Fibroblast of lung (primary cell): Measurements from ENCODE around the gene PIGP. TPM values are rescaled to one million over a fixed set of nuclear protein-coding genes. Genes with fewer than 3 reads are reported as not detected.
A peak's percentile ranks its signal among the peaks of the same experiment; 100 is the strongest.

ENCODE experiments used
- DNase-seq, 2 donors: peaks; one replicate each; pipeline versions ENCODE4 v3.0.0 to v3.0.0-alpha.2; 2010; ENCODE audit warnings: low read depth in 2 of 2
- H2AFZ ChIP-seq: 2 replicates; pipeline ENCODE4 v1.5.1; 2012; ENCODE audit warnings: low read length, control low read depth, inconsistent platforms
- H3K27ac ChIP-seq: 2 replicates; pipeline ENCODE4 v1.5.1; 2011; ENCODE audit warnings: low read length, control low read depth; ENCODE audit not compliant: insufficient read depth
- H3K27me3 ChIP-seq: 2 replicates; pipeline ENCODE4 v1.5.1; 2011; ENCODE audit warnings: mild to moderate bottlenecking, low read length; ENCODE audit not compliant: control insufficient read depth, insufficient read depth
- H3K36me3 ChIP-seq: 2 replicates; pipeline ENCODE4 v1.5.1; 2011; ENCODE audit warnings: low read length; ENCODE audit not compliant: control insufficient read depth, insufficient read depth
- H3K4me1 ChIP-seq: 2 replicates; pipeline ENCODE4 v1.5.1; 2011; ENCODE audit warnings: low read length; ENCODE audit not compliant: control insufficient read depth, insufficient read depth; ENCODE audit errors: extremely low read depth
- H3K4me2 ChIP-seq: 2 replicates; pipeline ENCODE4 v1.5.1; 2011; ENCODE audit warnings: low read length, control low read depth; ENCODE audit not compliant: insufficient read depth; ENCODE audit errors: extremely low read depth
- H3K4me3 ChIP-seq, 4 experiments: fragments of 200-600 bp in 1 of 4; sonication (generic) in 1 of 4; replicated peaks in 1 of 4; 2 replicates each; pipeline ENCODE4 v1.5.1; 2011 to 2016; ENCODE audit warnings: low read length in 4 of 4, low read depth in 3 of 4, mild to moderate bottlenecking in 3 of 4, control low read depth in 2 of 4, inconsistent platforms in 1 of 4, mixed read lengths in 1 of 4; ENCODE audit not compliant: insufficient read depth in 1 of 4; ENCODE audit errors: control extremely low read depth in 1 of 4
- H3K79me2 ChIP-seq: 2 replicates; pipeline ENCODE4 v1.5.1; 2012; ENCODE audit warnings: mild to moderate bottlenecking, low read length, inconsistent platforms; ENCODE audit not compliant: control insufficient read depth, insufficient read depth
- H3K9ac ChIP-seq: 2 replicates; pipeline ENCODE4 v1.5.1; 2011; ENCODE audit warnings: mild to moderate bottlenecking, low read length, control low read depth; ENCODE audit not compliant: insufficient read depth
- H3K9me3 ChIP-seq: 2 replicates; pipeline ENCODE4 v1.5.1; 2012; ENCODE audit warnings: low read depth, low read length; ENCODE audit not compliant: control insufficient read depth, insufficient read depth
- H4K20me1 ChIP-seq: 2 replicates; pipeline ENCODE4 v1.5.1; 2011; ENCODE audit warnings: low read length; ENCODE audit not compliant: control insufficient read depth, insufficient read depth; ENCODE audit errors: extremely low read depth
- EZH2 ChIP-seq: IDR thresholded peaks from 2 replicates; pipeline ENCODE4 v1.5.1; 2012; ENCODE audit warnings: low read length, control low read depth, mild to moderate bottlenecking; ENCODE audit errors: missing control alignments
- polyA plus RNA-seq, 2 donors: library from polyadenylated mRNA; depleted of rRNA in 1 of 2; stranded (reverse) in 1 of 2; unstranded in 1 of 2; fragments of >200 nt; gene quantifications; 2 replicates each; pipeline ENCODE4 v1.2.1, GENCODE V29; 2011 to 2012; ENCODE audit warnings: missing spikeins in 1 of 2
- total RNA-seq: library from RNA; depleted of rRNA; stranded (reverse); fragments of >200 nt; gene quantifications from 2 replicates; pipeline ENCODE4 v1.2.1, GENCODE V29; 2014
- TF ChIP-seq, protein P1 (sequence below), 2 donors: IDR thresholded peaks in 1 of 2; conservative IDR thresholded peaks in 1 of 2; 1 replicate in 1 of 2; 2 replicates in 1 of 2; pipeline ENCODE4 v1.5.1; 2011 to 2012; ENCODE audit warnings: low read length in 2 of 2, control low read depth in 1 of 2, inconsistent platforms in 1 of 2, low read depth in 1 of 2, mild to moderate bottlenecking in 1 of 2

PIGP gene
- total and polyA plus RNA-seq, 2 donors (not counting 1 experiment from before 2014, with no cell fraction given): 8.6 to 25.9 TPM

DNA sequence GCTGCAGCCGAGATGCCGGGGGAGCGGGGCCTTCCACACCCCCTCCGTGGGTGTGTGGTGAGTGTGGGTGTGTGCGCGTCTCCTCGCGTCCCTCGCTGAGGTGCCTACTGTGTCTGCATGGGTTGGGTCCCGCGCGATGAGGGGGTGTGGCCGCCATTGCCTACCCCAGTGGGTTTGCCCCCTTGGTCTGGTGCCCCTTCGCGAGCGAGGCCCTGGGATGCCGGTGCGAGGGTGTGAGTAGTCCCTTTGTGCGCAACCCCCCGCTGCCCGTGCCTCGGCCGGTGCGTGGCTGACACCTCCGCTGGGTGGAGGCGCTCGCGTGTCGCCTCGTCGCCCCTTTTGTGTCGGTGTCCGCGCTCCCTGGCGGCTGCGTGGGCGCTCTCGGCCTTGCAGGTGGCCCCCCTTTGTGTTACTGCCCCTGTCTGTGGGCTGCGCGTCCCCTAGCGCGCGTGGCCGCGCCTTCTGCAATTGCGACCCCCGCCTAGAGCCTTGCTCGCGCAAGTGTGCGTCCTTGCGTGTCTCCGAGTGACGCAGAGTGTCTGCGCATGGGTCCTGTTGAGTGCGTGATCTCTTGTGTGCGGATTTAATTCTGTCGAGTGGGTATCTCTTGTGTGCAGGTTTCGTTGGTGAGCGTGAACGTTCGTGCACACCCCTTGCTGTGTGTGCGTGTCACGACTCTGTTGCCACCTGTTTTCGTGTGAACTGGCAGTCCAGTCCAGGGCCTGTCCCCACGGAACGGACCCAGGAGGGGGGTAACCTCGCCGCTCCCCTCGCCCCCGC, 736 bp upstream of the PIGP start:
- Histone ChIP-seq H3K36me3 (no peaks in the 10 kb centered on the region), H3K4me3 (peak overlapping the region; percentile 72 to 92 (median 92)), H3K9ac (peak overlapping the region; percentile 92), H3K27ac (peak overlapping the region; percentile 89), H3K79me2 (peaks cover 47% of the 10 kb centered on the region), H4K20me1 (no peaks in the 10 kb centered on the region), H3K27me3 (no peaks in the 10 kb centered on the region), H3K4me2 (peak overlapping the region; percentile 93), H3K9me3 (no peaks in the 10 kb centered on the region), H2AFZ (peak overlapping the region; percentile 41), H3K4me1 (peaks cover 4% of the 10 kb centered on the region)
- DNase-seq: peak; percentile 46 to 63
- no peak for TF ChIP-seq EZH2
- TF ChIP-seq, protein P1, sequence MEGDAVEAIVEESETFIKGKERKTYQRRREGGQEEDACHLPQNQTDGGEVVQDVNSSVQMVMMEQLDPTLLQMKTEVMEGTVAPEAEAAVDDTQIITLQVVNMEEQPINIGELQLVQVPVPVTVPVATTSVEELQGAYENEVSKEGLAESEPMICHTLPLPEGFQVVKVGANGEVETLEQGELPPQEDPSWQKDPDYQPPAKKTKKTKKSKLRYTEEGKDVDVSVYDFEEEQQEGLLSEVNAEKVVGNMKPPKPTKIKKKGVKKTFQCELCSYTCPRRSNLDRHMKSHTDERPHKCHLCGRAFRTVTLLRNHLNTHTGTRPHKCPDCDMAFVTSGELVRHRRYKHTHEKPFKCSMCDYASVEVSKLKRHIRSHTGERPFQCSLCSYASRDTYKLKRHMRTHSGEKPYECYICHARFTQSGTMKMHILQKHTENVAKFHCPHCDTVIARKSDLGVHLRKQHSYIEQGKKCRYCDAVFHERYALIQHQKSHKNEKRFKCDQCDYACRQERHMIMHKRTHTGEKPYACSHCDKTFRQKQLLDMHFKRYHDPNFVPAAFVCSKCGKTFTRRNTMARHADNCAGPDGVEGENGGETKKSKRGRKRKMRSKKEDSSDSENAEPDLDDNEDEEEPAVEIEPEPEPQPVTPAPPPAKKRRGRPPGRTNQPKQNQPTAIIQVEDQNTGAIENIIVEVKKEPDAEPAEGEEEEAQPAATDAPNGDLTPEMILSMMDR (conservative IDR thresholded peaks at IDR 0.05 in 1 of 2, IDR thresholded peaks at IDR 0.05 in 1 of 2; ENCODE audit: low read depth in 1 of 2, low read length in 2 of 2): no peak

DNA sequence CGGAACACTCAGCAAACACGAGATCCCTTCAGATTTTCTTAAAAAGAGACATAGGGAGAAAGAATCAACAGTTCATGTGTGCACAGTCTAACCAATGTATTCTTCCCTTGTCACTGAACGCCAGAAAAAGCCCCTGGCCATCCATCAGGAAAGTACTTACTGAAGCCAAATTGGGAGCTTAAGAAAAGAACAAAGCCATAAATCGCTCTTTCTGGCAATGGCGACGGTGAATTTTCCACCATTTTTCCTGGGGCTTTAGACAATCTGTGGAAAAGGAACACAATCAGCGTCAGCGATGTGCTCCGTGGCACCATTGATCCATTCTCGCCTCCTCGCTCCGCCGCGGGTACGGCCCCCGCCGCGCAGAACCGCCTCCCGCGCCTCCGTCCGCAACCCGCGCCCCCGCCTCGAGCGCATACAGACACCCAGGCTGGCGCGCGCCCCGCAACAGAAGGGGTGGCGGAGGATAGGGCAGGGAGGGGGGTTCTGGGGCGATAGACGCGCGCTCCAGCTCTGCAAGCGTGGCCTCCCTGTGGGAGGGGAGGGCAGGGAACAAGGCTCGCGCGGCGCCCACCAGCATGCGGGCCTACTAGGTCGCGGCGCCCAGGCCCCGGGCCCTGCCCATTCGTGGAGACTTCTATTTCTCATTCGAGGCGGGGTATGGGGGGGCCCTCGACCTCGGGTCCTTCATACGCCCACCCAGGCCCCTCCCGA, 440 bp downstream of the PIGP start:
- peak overlapping the region; percentile 91 for H3K27ac ChIP-seq
- TF ChIP-seq EZH2: no peak
- TF ChIP-seq, protein P1 (conservative IDR thresholded peaks at IDR 0.05 in 1 of 2, IDR thresholded peaks at IDR 0.05 in 1 of 2; ENCODE audit: low read depth in 1 of 2, low read length in 2 of 2): no peak
- H2AFZ ChIP-seq: peak overlapping the region; percentile 24
- peak overlapping the region; percentile 42 to 94 (median 64) for H3K4me3 ChIP-seq
- H3K4me2 ChIP-seq: peak overlapping the region; percentile 97
- H3K27me3 ChIP-seq: no peaks in the 10 kb centered on the region
- peaks cover 4% of the 10 kb centered on the region for H3K4me1 ChIP-seq
- peaks cover 39% of the 10 kb centered on the region for H3K79me2 ChIP-seq
- peak overlapping the region; percentile 95 for H3K9ac ChIP-seq
- no peaks in the 10 kb centered on the region for H4K20me1 ChIP-seq
- no peaks in the 10 kb centered on the region for H3K9me3 ChIP-seq
- no peaks in the 10 kb centered on the region for H3K36me3 ChIP-seq
- DNase-seq: peak in 1 of 2 donors; percentile 92

GRCh38 chr21:37071561-37072273, 1.2 kb downstream of the PIGP start:
- H3K9me3 ChIP-seq: no peaks in the 10 kb centered on the region
- no peak for TF ChIP-seq EZH2
- H3K36me3 ChIP-seq: no peaks in the 10 kb centered on the region
- peaks cover 32% of the 10 kb centered on the region for H3K79me2 ChIP-seq
- H3K27ac ChIP-seq: peak overlapping the region; percentile 91
- H3K4me3 ChIP-seq: peak overlapping the region; percentile 42 to 94 (median 64)
- DNase-seq: peak; percentile 77 to 89
- peaks cover 4% of the 10 kb centered on the region for H3K4me1 ChIP-seq
- peak overlapping the region; percentile 95 for H3K9ac ChIP-seq
- H3K4me2 ChIP-seq: peak overlapping the region; percentile 97
- H4K20me1 ChIP-seq: no peaks in the 10 kb centered on the region
- H3K27me3 ChIP-seq: no peaks in the 10 kb centered on the region
- H2AFZ ChIP-seq: peak overlapping the region; percentile 24
